ENCODE measurements around the gene APLF.

DNA sequence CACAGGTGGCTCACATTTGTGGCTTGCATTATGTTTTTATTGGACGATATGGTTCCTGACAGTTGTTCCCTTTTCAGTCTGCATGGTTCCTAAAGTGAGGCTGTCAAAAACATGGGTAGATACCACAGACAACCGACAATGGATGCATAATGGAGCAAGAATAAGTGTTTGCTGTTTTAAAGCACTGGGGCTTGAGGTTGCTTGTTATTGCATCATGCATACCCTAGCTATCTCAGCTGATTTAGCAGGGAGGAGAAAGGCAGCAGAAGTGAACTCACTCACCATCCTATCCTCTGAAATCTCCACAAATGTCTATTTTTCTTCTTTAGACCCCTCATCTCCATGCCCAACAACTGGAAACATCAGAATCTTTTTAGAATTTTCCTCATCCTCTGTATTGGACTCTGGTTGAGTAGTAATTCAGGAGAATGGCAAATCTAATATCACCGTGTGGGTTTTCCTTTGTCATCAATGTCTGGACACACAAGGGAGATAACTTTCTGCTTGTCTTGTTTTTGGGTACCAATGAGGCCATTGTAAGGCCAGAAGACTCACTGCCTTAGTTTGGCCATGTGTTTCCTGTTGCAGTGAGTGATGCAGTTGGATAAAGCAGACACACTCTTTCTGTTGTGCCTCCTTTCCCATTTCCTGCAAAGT is 47.0 kb upstream of the APLF start:
- TF ChIP-seq CTCF (IDR thresholded peaks at IDR 0.05; ENCODE audit: low read depth, low read length, missing input control): no peak
- no peak for TF ChIP-seq TAF1 (conservative IDR thresholded peaks at IDR 0.05)
- no peak for TF ChIP-seq EGR1 (IDR thresholded peaks at IDR 0.05; ENCODE audit: low read depth in 2 of 2)
- no peak for TF ChIP-seq YY1 (IDR thresholded peaks at IDR 0.05)
- TF ChIP-seq FOXA1 (IDR thresholded peaks at IDR 0.05): no peak
- TF ChIP-seq, protein P1, sequence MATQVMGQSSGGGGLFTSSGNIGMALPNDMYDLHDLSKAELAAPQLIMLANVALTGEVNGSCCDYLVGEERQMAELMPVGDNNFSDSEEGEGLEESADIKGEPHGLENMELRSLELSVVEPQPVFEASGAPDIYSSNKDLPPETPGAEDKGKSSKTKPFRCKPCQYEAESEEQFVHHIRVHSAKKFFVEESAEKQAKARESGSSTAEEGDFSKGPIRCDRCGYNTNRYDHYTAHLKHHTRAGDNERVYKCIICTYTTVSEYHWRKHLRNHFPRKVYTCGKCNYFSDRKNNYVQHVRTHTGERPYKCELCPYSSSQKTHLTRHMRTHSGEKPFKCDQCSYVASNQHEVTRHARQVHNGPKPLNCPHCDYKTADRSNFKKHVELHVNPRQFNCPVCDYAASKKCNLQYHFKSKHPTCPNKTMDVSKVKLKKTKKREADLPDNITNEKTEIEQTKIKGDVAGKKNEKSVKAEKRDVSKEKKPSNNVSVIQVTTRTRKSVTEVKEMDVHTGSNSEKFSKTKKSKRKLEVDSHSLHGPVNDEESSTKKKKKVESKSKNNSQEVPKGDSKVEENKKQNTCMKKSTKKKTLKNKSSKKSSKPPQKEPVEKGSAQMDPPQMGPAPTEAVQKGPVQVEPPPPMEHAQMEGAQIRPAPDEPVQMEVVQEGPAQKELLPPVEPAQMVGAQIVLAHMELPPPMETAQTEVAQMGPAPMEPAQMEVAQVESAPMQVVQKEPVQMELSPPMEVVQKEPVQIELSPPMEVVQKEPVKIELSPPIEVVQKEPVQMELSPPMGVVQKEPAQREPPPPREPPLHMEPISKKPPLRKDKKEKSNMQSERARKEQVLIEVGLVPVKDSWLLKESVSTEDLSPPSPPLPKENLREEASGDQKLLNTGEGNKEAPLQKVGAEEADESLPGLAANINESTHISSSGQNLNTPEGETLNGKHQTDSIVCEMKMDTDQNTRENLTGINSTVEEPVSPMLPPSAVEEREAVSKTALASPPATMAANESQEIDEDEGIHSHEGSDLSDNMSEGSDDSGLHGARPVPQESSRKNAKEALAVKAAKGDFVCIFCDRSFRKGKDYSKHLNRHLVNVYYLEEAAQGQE (IDR thresholded peaks at IDR 0.05): no peak
- no peak for TF ChIP-seq RAD21 (IDR thresholded peaks at IDR 0.05)
- TF ChIP-seq GABPA (IDR thresholded peaks at IDR 0.05 in 1 of 2, conservative IDR thresholded peaks at IDR 0.05 in 1 of 2): no peak

Data from liver (tissue), 3 donors.